Parathyroid adenoma (tissue), 2 donors: ENCODE measurements around the gene PKD1L1.
"Not testable (repeated sequence)": the region's sequence is repeated elsewhere in the genome, so short reads cannot be mapped to it uniquely, and the experiment has no call there.

Experiments
- H2AFZ ChIP-seq: fragments of 300-600 bp; sonication (generic); one replicate; pipeline ENCODE4 v1.7.0; 2017; ENCODE audit warnings: antibody characterized with exemption, mild to moderate bottlenecking
- H3K27ac ChIP-seq: fragments of 300-600 bp; sonication (generic); one replicate; pipeline ENCODE4 v1.7.0; 2017
- H3K27me3 ChIP-seq: fragments of 300-600 bp; sonication (generic); one replicate; pipeline ENCODE4 v1.7.0; 2017; ENCODE audit warnings: low read length; ENCODE audit not compliant: control insufficient read depth, insufficient read depth
- H3K36me3 ChIP-seq: fragments of 300-600 bp; sonication (generic); one replicate; pipeline ENCODE4 v1.7.0; 2017; ENCODE audit warnings: low read length; ENCODE audit not compliant: control insufficient read depth, insufficient read depth
- H3K4me1 ChIP-seq: fragments of 300-600 bp; sonication (generic); one replicate; pipeline ENCODE4 v1.7.0; 2017; ENCODE audit warnings: control low read depth
- H3K4me2 ChIP-seq: fragments of 300-600 bp; sonication (generic); one replicate; pipeline ENCODE4 v1.7.0; 2017; ENCODE audit warnings: low read length
- H3K4me3 ChIP-seq: fragments of 300-600 bp; sonication (generic); one replicate; pipeline ENCODE4 v1.7.0; 2017; ENCODE audit warnings: low read depth, low read length
- H3K79me2 ChIP-seq: fragments of 300-600 bp; sonication (generic); one replicate; pipeline ENCODE4 v1.7.0; 2017; ENCODE audit warnings: control low read depth
- H3K9ac ChIP-seq: fragments of 300-600 bp; sonication (generic); one replicate; pipeline ENCODE4 v1.7.0; 2017; ENCODE audit warnings: mild to moderate bottlenecking
- H3K9me3 ChIP-seq: fragments of 300-600 bp; sonication (generic); one replicate; pipeline ENCODE4 v1.7.0; 2017; ENCODE audit warnings: low read length; ENCODE audit not compliant: control insufficient read depth
- CTCF ChIP-seq: fragments of 300-600 bp; sonication (generic); IDR thresholded peaks from one replicate; pipeline ENCODE4 v1.7.0; 2017; ENCODE audit warnings: antibody characterized with exemption, mild to moderate bottlenecking
- donor health status: primary hyperparathyroidism.

The PKD1L1 gene

GRCh38 chr7:47945261-47946015 lies 2.8 kb downstream of the PKD1L1 start:
- no peak overlapping the region for H2AFZ ChIP-seq
- no peak overlapping the region for H3K4me2 ChIP-seq
- no peaks in the 10 kb centered on the region for H3K27me3 ChIP-seq
- no peak overlapping the region for H3K4me3 ChIP-seq
- no peaks in the 10 kb centered on the region for H3K79me2 ChIP-seq
- H3K9me3 ChIP-seq: no peaks in the 10 kb centered on the region
- H3K9ac ChIP-seq: no peak overlapping the region
- no peaks in the 10 kb centered on the region for H3K36me3 ChIP-seq
- TF ChIP-seq CTCF: peak; percentile 84
- no peak overlapping the region for H3K27ac ChIP-seq
- H3K4me1 ChIP-seq: no peaks in the 10 kb centered on the region

DNA sequence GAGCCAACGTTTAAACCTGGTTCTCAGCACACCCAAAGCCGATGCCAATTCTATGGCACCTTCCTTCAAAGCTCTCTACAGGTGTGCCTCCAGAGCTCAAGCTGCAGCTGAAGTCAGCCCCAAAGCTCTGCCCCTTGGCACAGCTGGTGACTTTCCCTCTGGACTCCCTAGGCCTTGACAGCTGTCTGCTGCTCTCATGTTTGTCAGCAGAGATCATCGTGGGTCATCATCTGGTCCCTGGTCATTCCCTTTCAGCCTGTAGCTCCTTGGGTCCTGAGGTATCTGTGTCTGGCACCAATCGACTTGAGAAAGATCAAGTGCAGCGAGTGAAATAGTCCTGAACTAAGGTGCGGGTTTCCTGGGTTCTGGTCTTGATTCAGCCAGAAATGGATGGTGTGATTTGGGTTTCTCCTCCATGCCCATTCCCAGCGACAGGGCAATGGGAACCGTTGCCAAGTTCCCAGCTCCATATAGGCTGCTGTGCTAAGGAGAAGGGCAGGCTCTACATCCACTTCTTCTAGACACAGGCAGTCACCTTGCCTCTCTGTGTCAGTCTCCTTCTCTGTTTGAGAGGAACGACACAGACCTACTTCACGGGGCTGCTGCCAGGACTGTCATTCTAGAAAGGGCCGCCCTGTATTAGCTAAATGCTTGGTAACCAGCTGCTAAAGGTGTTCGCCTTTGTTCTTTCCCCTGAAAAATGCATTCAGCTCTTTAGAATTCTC lies 3.6 kb downstream of the PKD1L1 start:
- Histone ChIP-seq H3K27ac (no peak overlapping the region), H3K4me1 (no peaks in the 10 kb centered on the region), H3K9ac (no peak overlapping the region), H3K4me2 (no peak overlapping the region), H2AFZ (no peak overlapping the region), H3K4me3 (no peak overlapping the region), H3K79me2 (no peaks in the 10 kb centered on the region), H3K27me3 (no peaks in the 10 kb centered on the region), H3K9me3 (no peaks in the 10 kb centered on the region), H3K36me3 (no peaks in the 10 kb centered on the region)
- no peak for TF ChIP-seq CTCF

- TF ChIP-seq CTCF: no peak
- no peak overlapping the region for H2AFZ ChIP-seq
- no peak overlapping the region for H3K4me2 ChIP-seq
- no peaks in the 10 kb centered on the region for H3K79me2 ChIP-seq
- H3K36me3 ChIP-seq: no peaks in the 10 kb centered on the region
- H3K4me1 ChIP-seq: no peaks in the 10 kb centered on the region
- H3K4me3 ChIP-seq: no peak overlapping the region
- H3K27ac ChIP-seq: no peak overlapping the region
- no peaks in the 10 kb centered on the region for H3K9me3 ChIP-seq
- H3K9ac ChIP-seq: no peak overlapping the region
- H3K27me3 ChIP-seq: no peaks in the 10 kb centered on the region
Measured at GRCh38 chr7:47943676-47944474, 4.4 kb downstream of the PKD1L1 start.

- not testable (repeated sequence) for H3K4me1 ChIP-seq, H3K79me2 ChIP-seq, H3K27ac ChIP-seq, H3K27me3 ChIP-seq, H3K36me3 ChIP-seq, H3K4me3 ChIP-seq, H3K9me3 ChIP-seq, H3K9ac ChIP-seq, H2AFZ ChIP-seq, H3K4me2 ChIP-seq
Measured at GRCh38 chr7:47942651-47943050, 5.6 kb downstream of the PKD1L1 start.

DNA sequence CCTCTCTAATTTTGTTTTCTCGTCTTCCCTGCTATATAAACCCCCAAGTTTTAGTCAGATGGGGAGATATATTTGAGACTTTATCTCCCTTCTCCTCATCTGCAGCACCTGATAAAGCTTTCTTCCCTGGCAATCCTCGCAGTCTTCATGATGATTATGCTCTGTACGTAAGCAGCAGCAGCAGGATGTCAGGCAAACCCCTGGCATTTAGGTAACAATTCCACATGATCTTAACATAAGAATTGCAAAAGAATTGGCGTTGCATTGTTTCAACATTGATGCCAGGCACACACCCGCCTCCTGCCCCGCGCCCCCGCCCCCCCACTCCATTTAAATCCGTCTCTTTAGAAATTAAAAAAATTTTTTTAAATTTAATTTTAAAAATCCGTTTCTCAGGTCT lies 6.1 kb downstream of the PKD1L1 start:
- H3K4me1 ChIP-seq: no peaks in the 10 kb centered on the region
- no peak overlapping the region for H3K4me3 ChIP-seq
- no peak overlapping the region for H2AFZ ChIP-seq
- H3K27me3 ChIP-seq: no peaks in the 10 kb centered on the region
- no peak for TF ChIP-seq CTCF
- no peak overlapping the region for H3K9ac ChIP-seq
- no peak overlapping the region for H3K4me2 ChIP-seq
- peak overlapping the region; percentile 4 for H3K27ac ChIP-seq
- H3K9me3 ChIP-seq: no peaks in the 10 kb centered on the region
- H3K36me3 ChIP-seq: no peaks in the 10 kb centered on the region
- H3K79me2 ChIP-seq: no peaks in the 10 kb centered on the region
